ENCODE data around the gene RAB44.

GRCh38 chr6:36725581-36725980, 28.0 kb downstream of the RAB44 start:
- TF ChIP-seq MAX (IDR thresholded peaks at IDR 0.05; ENCODE audit: low read depth) (no peak), CTCF (IDR thresholded peaks at IDR 0.05) (no peak), FOSL2 (IDR thresholded peaks at IDR 0.05; ENCODE audit: borderline replicate concordance, low read depth) (no peak), EP300 (IDR thresholded peaks at IDR 0.05; ENCODE audit: borderline replicate concordance in 1 of 2, low read depth in 1 of 2, low read length in 1 of 2) (no peak), REST (IDR thresholded peaks at IDR 0.05; ENCODE audit: low read depth, low read length) (no peak), RAD21 (IDR thresholded peaks at IDR 0.05; ENCODE audit: low read length) (no peak), GATA2 (CRISPR knock-in tag; IDR thresholded peaks at IDR 0.05) (no peak), ZBTB33 (IDR thresholded peaks at IDR 0.05; ENCODE audit: borderline replicate concordance, low read depth) (no peak), SMC3 (IDR thresholded peaks at IDR 0.05; ENCODE audit: low read depth, low read length) (no peak), POLR2AphosphoS5 (IDR thresholded peaks at IDR 0.05; ENCODE audit: low read depth, low read length) (no peak), EZH2phosphoT487 (IDR thresholded peaks at IDR 0.05; ENCODE audit: borderline replicate concordance, low read depth) (no peak)

Data from SK-N-SH (cell line).